Prostate gland (tissue), 2 donors: ENCODE data around the gene HBD. TPM values are rescaled to one million over a fixed set of nuclear protein-coding genes. Genes with fewer than 3 reads are reported as not detected.

Experiments used
- DNase-seq: peaks from one replicate; pipeline ENCODE4 v3.0.0-alpha.2; 2019; ENCODE audit warnings: low spot score
- H3K27ac ChIP-seq, 2 donors: fragments of 200-600 bp; sonication (generic); 2 replicates each; pipeline ENCODE4 v1.5.1; 2017 to 2019
- H3K27me3 ChIP-seq: fragments of 200-600 bp; sonication (generic); replicated peaks from 2 replicates; pipeline ENCODE4 v1.5.1; 2019; ENCODE audit not compliant: insufficient read depth
- H3K36me3 ChIP-seq, 2 donors: fragments of 200-600 bp; sonication (generic); 1 replicate in 1 of 2; 2 replicates in 1 of 2; pipeline versions ENCODE4 v1.5.1 to v1.8.1; 2017 to 2019
- H3K4me1 ChIP-seq: fragments of 200-600 bp; sonication (generic); replicated peaks from 2 replicates; pipeline ENCODE4 v1.5.1; 2019
- H3K4me3 ChIP-seq, 2 donors: fragments of 200-600 bp; sonication (generic); 2 replicates each; pipeline ENCODE4 v1.5.1; 2017 to 2019
- H3K9me3 ChIP-seq: fragments of 200-600 bp; sonication (generic); 2 replicates; pipeline ENCODE4 v1.5.1; 2017
- CTCF ChIP-seq, 4 experiments: fragments of 200-600 bp in 2 of 4; fragments of 450-650 bp in 2 of 4; sonication (generic) in 2 of 4; IDR thresholded peaks; 1 replicate in 3 of 4; 2 replicates in 1 of 4; pipeline ENCODE4 v1.5.1; 2016 to 2019; ENCODE audit warnings: antibody characterized with exemption in 4 of 4, mild to moderate bottlenecking in 2 of 4, moderate library complexity in 2 of 4
- POLR2A ChIP-seq: fragments of 450-650 bp; IDR thresholded peaks from one replicate; pipeline ENCODE4 v1.6.1; 2016; ENCODE audit warnings: antibody characterized with exemption, mild to moderate bottlenecking
- POLR2AphosphoS5 ChIP-seq: sonication (generic); formaldehyde crosslinking; IDR thresholded peaks from one replicate; pipeline ENCODE4 v1.6.1; 2017; ENCODE audit warnings: antibody characterized with exemption
- WGBS: methylation state at CpG from one replicate; pipeline ENCODE4 v1.1.5; 2018; 5-methylcytosine and 5-hydroxymethylcytosine counted together
- intact Hi-C: fragments of 100-400 bp; cut with DNase I; formaldehyde crosslinking; loops from one replicate; pipeline ENCODE4 v1.14.2; 2022
- total RNA-seq, 2 donors: library from RNA; depleted of rRNA; stranded (reverse); fragments of >200 nt; gene quantifications; one replicate each; pipeline ENCODE4 v1.1.0, GENCODE V29; 2016

The HBD gene
- total RNA-seq, 2 donors from 2014 or later: not detected

- no peak for DNase-seq
- intact Hi-C loops: no loop called here
- Histone ChIP-seq H3K36me3 (no peaks in the 10 kb centered on the region), H3K27ac (no peak overlapping the region), H3K27me3 (no peaks in the 10 kb centered on the region), H3K4me3 (no peak overlapping the region), H3K4me1 (no peaks in the 10 kb centered on the region), H3K9me3 (no peaks in the 10 kb centered on the region)
- TF ChIP-seq POLR2A (no peak), CTCF (IDR thresholded peaks at IDR 0.05) (no peak), POLR2AphosphoS5 (no peak)
- 75% methylated on average over 6 of the region's 6 CpGs for WGBS
Observed at GRCh38 chr11:5275369-5276110, 41.3 kb upstream of the HBD start.

- Histone ChIP-seq H3K36me3 (no peaks in the 10 kb centered on the region), H3K4me3 (no peak overlapping the region), H3K9me3 (no peaks in the 10 kb centered on the region), H3K27me3 (no peaks in the 10 kb centered on the region), H3K4me1 (no peaks in the 10 kb centered on the region), H3K27ac (no peak overlapping the region)
- TF ChIP-seq POLR2AphosphoS5 (no peak), POLR2A (no peak), CTCF (IDR thresholded peaks at IDR 0.05) (no peak)
- WGBS: 71% methylated on average over 5 of the region's 5 CpGs
- intact Hi-C loops: no loop called here
- no peak for DNase-seq
Observed at GRCh38 chr11:5274395-5274794, 40.1 kb upstream of the HBD start.

- H3K27ac ChIP-seq: no peak overlapping the region
- no peak overlapping the region for H3K4me3 ChIP-seq
- intact Hi-C loops: no loop called here
- TF ChIP-seq POLR2A (no peak), POLR2AphosphoS5 (no peak), CTCF (IDR thresholded peaks at IDR 0.05) (no peak)
- no peaks in the 10 kb centered on the region for H3K36me3 ChIP-seq
- 80% methylated on average over 4 of the region's 4 CpGs for WGBS
- no peaks in the 10 kb centered on the region for H3K4me1 ChIP-seq
- no peak for DNase-seq
- no peaks in the 10 kb centered on the region for H3K9me3 ChIP-seq
- no peaks in the 10 kb centered on the region for H3K27me3 ChIP-seq
Observed at GRCh38 chr11:5272395-5273017, 38.2 kb upstream of the HBD start.

- TF ChIP-seq POLR2AphosphoS5 (no peak), CTCF (IDR thresholded peaks at IDR 0.05) (no peak), POLR2A (no peak)
- Histone ChIP-seq H3K4me3 (no peak within 1 kb of the TSS), H3K36me3 (no peaks in the 10 kb centered on the region), H3K4me1 (no peaks in the 10 kb centered on the region), H3K9me3 (no peaks in the 10 kb centered on the region), H3K27ac (no peak within 1 kb of the TSS), H3K27me3 (no peaks in the 10 kb centered on the region)
- intact Hi-C loops: no loop called here
- WGBS: 52% methylated on average over 4 of the region's 4 CpGs
- DNase-seq: no peak
Observed at GRCh38 chr11:5269715-5270147, 35.4 kb upstream of the HBD start, which contains the start of gene HBE1. Gene HBE1, minus strand, starts transcription at chr11:5269945. Its CDS starts 55 bp downstream, at chr11:5269890.
